Aorta (tissue), 5 donors: Measurements from ENCODE around the gene MYL12B. TPM values are rescaled to one million over a fixed set of nuclear protein-coding genes. Genes with fewer than 3 reads are reported as not detected.
A peak's percentile ranks its signal among the peaks of the same experiment; 100 is the strongest.

ENCODE experiments used
- ATAC-seq: fragments of 200-7000 bp; cut with Tn5 transposase; one replicate; pipeline ENCODE4 v1.9.1; 2022; ENCODE audit warnings: moderate library complexity; ENCODE audit not compliant: low FRiP score
- DNase-seq, 2 donors: peaks; one replicate each; pipeline ENCODE4 v3.0.0-alpha.2; 2020
- H3K27ac ChIP-seq, 2 donors: one replicate each; pipeline ENCODE4 v1.5.1; 2013; ENCODE audit warnings: low read length in 2 of 2, mild to moderate bottlenecking in 2 of 2, moderate library complexity in 2 of 2, control low read depth in 1 of 2, inconsistent platforms in 1 of 2, low read depth in 1 of 2
- H3K27me3 ChIP-seq, 2 donors: one replicate each; pipeline ENCODE4 v1.6.1; 2013; ENCODE audit warnings: control low read depth in 1 of 2, low read length in 1 of 2, mild to moderate bottlenecking in 1 of 2, moderate library complexity in 1 of 2; ENCODE audit not compliant: insufficient read depth in 2 of 2, control insufficient read depth in 1 of 2
- H3K36me3 ChIP-seq, 2 donors: one replicate each; pipeline ENCODE4 v1.6.1; 2013; ENCODE audit warnings: control low read depth in 1 of 2, low read length in 1 of 2, mild to moderate bottlenecking in 1 of 2; ENCODE audit not compliant: insufficient read depth in 2 of 2, control insufficient read depth in 1 of 2
- H3K4me1 ChIP-seq, 2 donors: one replicate each; pipeline ENCODE4 v1.6.1; 2013; ENCODE audit warnings: low read length in 2 of 2, control low read depth in 1 of 2, mild to moderate bottlenecking in 1 of 2, moderate library complexity in 1 of 2; ENCODE audit not compliant: insufficient read depth in 2 of 2, control insufficient read depth in 1 of 2
- H3K4me3 ChIP-seq, 2 donors: one replicate each; pipeline ENCODE4 v1.5.1; 2013; ENCODE audit warnings: low read length in 2 of 2, control low read depth in 1 of 2, mild to moderate bottlenecking in 1 of 2
- H3K9me3 ChIP-seq: one replicate; pipeline ENCODE4 v1.6.1; 2013; ENCODE audit warnings: mild to moderate bottlenecking, low read length; ENCODE audit not compliant: control insufficient read depth
- WGBS, 2 donors: extraction: QIAGEN DNeasy Blood & Tissue Kit; methylation state at CpG; one replicate each; pipeline ENCODE4 v1.1.7; 2013; 5-methylcytosine and 5-hydroxymethylcytosine counted together
- intact Hi-C, 2 donors: fragments of 100-400 bp; cut with DNase I; formaldehyde crosslinking; loops; one replicate each; pipeline versions ENCODE4 v1.14.2 to v1.15.0; 2022
- polyA plus RNA-seq, 2 donors: library from polyadenylated mRNA; stranded (reverse); fragments of 200-250 nt; gene quantifications; one replicate each; pipeline ENCODE4 v1.2.3, GENCODE V29; 2013
- total RNA-seq, 2 donors: library from RNA; stranded (reverse); fragmentation: NEBNext Ultra II Directional; extraction: Animal tissue kit (Norgen Biotek cat#: 25700); gene quantifications; one replicate each; pipeline ENCODE4 v1.2.1, GENCODE V29; 2021
- donor health status: healthy with polysubstance abuse.
- donor health status: Bipolar disorder and iron deficiency.
- donor health status: DM: no; HTN: no; CAD: no.
- donor health status: DM: no; HTN: no; CAD: no.
- donor health status: DM: yes; HTN: yes; CAD: no.

MYL12B gene
- total and polyA plus RNA-seq, 4 donors = 259 to 661 (median 379) TPM

DNA sequence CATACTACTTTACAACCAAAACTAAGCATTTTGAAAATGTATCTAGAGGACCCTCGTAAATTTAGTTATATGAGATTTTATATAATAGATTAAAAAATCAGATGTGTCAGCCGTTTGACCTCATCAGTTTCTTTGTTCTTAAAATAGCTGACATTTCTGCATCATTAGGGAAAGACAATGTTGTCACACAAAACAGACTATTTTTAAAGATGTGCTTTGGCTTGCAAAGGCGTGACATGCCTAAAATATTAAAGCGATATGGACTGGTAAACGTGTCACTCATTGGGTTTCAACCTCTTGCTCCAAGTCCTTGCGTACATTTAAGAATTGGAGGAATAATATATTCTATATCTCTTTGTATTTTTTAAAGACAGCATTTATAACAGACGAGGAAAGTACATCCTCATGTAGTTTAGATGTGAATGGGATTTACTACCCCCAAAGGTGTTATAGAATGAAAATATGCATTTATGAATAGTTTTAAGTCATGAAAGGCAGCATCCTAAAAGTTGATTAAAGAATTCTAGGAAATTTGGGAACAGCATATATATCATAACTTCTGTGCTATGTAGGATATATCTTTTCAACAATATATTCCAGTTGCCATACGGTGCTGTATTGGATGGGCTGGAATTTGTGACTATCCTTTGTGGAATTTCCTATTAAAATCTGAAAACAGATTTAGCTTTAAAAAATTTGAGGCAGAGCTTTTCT lies 10.5 kb upstream of the MYL12B start:
- Histone ChIP-seq H3K9me3 (no peaks in the 10 kb centered on the region), H3K27ac (peak overlapping the region in 1 of 2 donors; percentile 91), H3K4me1 (peaks cover 0 to 6% of the 10 kb centered on the region in 2 donors), H3K36me3 (peaks cover 2 to 9% of the 10 kb centered on the region in 2 donors), H3K4me3 (no peak overlapping the region), H3K27me3 (no peaks in the 10 kb centered on the region)
- intact Hi-C loops = no loop called here
- DNase-seq (no peak), ATAC-seq (no peak)
- WGBS, 2 donors = 7 to 11% methylated on average over 8 of the region's 8 CpGs

DNA sequence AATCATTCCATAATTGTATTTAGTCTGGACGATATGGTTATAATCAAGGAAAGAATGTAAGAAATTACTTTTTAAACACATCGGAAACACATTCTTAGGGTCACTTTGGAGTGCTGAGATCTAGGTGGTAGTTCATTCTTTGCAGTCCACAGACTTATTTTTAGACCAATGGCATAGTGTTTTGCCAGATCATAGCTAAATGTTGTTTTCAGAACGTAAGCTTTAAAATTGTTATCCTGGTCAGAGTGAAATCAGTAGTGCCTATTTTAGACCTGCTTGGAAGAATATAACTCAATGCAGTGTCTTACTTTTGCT lies 10.0 kb upstream of the MYL12B start:
- Histone ChIP-seq H3K9me3 (no peaks in the 10 kb centered on the region), H3K27me3 (no peaks in the 10 kb centered on the region), H3K36me3 (peaks cover 2 to 9% of the 10 kb centered on the region in 2 donors), H3K4me1 (peaks cover 0 to 6% of the 10 kb centered on the region in 2 donors), H3K27ac (peak overlapping the region; percentile 36 to 91), H3K4me3 (peak overlapping the region in 1 of 2 donors; percentile 41)
- intact Hi-C loops = no loop called here
- ATAC-seq (no peak), DNase-seq (no peak)
- WGBS, 2 donors = 1 to 2% methylated on average over 3 of the region's 3 CpGs

DNA sequence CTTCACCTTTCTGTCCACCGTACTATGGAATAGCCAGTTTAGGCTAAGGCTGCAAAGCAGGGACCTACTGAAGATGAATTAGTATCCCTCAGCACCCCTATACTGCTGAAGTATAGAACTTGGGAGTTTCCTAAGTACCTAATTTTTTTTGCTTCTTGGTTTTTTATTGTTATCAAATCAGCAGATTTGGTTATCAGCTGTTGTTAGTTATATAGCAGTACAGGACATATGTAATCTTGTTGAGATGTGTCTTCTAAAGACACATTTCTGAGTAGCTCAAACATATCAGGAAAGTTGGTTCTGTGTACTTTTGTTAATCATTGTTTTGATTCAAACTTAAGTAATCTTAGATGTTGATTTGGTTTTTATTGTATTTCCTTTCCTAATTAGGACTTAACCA lies 9.1 kb upstream of the MYL12B start:
- Histone ChIP-seq H3K27me3 (no peaks in the 10 kb centered on the region), H3K27ac (peak overlapping the region; percentile 57), H3K4me3 (peak overlapping the region in 1 of 2 donors; percentile 14), H3K4me1 (peaks cover 0 to 6% of the 10 kb centered on the region in 2 donors), H3K36me3 (peaks cover 2 to 9% of the 10 kb centered on the region in 2 donors), H3K9me3 (no peaks in the 10 kb centered on the region)
- intact Hi-C loops = no loop called here
- WGBS, 2 donors = 72 to 90% methylated on average over 1 of the region's 1 CpG
- DNase-seq = no peak
- no peak for ATAC-seq

DNA sequence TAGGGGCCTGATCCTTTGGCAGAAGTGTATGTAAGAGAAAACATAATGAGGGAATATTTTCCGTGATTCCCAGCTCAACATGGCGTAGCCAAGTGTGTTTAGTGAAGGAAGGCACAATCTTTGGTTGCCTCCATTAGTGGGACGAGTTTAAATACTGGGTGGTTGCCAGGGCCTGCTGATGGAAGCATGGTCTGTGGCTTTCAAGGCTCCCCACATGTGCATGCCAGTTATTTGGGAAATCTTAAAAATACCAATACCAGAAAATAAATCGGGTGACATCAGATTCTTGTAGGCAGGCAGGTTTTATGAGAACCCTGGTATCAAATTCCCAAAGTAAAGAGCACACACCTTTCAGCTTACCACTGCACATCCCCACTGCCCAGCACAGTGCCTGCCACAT lies 7.2 kb upstream of the MYL12B start:
- H3K27ac ChIP-seq = peak overlapping the region; percentile 59 to 67
- WGBS, 2 donors = 35 to 42% methylated on average over 4 of the region's 4 CpGs
- H3K9me3 ChIP-seq = no peaks in the 10 kb centered on the region
- peaks cover 0 to 6% of the 10 kb centered on the region in 2 donors for H3K4me1 ChIP-seq
- H3K36me3 ChIP-seq = peaks cover 2 to 13% of the 10 kb centered on the region in 2 donors
- ATAC-seq (no peak), DNase-seq (no peak)
- H3K27me3 ChIP-seq = no peaks in the 10 kb centered on the region
- intact Hi-C loops = no loop called here
- H3K4me3 ChIP-seq = no peak overlapping the region

DNA sequence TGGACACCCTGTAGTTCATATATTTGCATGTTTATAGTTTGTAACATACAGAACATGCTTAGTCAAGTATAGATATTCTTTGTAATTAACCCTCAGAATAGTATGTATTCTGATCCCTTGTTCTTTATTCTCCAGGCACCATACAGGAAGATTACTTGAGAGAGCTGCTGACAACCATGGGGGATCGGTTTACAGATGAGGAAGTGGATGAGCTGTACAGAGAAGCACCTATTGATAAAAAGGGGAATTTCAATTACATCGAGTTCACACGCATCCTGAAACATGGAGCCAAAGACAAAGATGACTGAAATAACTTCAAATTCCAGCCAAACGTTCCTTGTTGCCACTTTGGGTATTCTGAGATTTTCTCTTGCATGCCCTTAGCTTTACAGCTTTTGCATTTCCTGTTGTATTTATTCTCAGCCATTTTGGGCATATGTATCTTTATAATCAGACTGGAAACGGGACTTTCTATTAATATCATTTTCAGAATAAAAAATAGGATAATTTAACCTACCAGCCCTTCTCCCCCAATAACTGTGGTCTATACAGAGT lies 6.2 kb upstream of the MYL12B start:
- ATAC-seq = no peak
- no peak overlapping the region for H3K4me3 ChIP-seq
- no peak for DNase-seq

DNA sequence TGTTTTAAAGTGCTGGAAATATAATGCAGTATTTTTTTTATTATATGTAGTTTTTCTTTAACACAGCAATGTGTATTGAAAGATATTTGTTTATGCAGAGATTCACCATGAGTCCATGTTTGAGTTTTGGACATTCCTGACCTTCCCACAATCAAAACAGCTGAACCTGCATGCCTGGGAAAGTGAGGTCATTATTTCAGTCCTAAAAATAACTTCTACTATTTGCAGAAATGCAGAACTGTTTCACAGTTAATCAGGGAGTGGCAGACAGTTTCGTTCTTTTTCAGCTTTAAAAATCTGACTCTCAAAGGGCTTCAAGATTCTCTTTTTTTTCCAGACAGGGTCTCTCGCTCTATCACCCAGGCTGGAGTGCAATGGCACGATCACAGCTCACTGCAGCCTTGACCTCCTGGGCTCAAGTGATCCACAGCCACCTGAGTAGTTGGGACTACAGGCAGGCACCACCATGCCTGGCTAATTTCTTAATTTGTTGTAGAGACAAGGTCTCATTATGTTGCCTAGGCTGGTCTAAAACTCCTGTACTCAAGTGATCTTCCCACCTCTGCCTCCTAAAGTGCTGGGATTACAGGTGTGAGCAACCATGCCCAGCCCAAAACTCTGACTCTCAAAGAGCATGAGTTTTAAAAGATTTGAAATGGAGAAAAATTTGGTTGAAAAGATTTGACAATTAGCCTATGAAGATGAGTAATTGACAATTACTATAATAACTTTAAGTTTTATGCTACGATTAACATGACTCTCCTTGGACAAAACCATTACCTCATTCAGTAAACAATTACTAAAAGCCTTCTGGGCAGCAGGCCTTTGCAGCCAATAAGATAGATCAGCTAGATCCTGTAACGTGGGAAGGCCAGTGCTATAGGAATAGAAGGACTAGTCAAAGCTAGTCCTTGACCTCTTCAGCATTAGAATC lies 5.0 kb upstream of the MYL12B start:
- Histone ChIP-seq H3K4me3 (no peak overlapping the region), H3K9me3 (no peaks in the 10 kb centered on the region), H3K27me3 (no peaks in the 10 kb centered on the region), H3K36me3 (peaks cover 2 to 13% of the 10 kb centered on the region in 2 donors), H3K4me1 (peaks cover 0 to 5% of the 10 kb centered on the region in 2 donors), H3K27ac (peak overlapping the region; percentile 29 to 91)
- intact Hi-C loops = no loop called here
- ATAC-seq = peak; percentile 43
- WGBS, 2 donors = 4 to 10% methylated on average over 5 of the region's 5 CpGs
- no peak for DNase-seq

More for the DNA sequence above, 6.2 kb upstream of the MYL12B start:
- WGBS, 2 donors = 19 to 28% methylated on average over 5 of the region's 5 CpGs
- Histone ChIP-seq H3K27me3 (no peaks in the 10 kb centered on the region), H3K4me1 (peaks cover 0 to 5% of the 10 kb centered on the region in 2 donors), H3K36me3 (peaks cover 2 to 13% of the 10 kb centered on the region in 2 donors), H3K27ac (peak overlapping the region; percentile 67 to 68), H3K9me3 (no peaks in the 10 kb centered on the region)
- intact Hi-C loops = no loop called here

DNA sequence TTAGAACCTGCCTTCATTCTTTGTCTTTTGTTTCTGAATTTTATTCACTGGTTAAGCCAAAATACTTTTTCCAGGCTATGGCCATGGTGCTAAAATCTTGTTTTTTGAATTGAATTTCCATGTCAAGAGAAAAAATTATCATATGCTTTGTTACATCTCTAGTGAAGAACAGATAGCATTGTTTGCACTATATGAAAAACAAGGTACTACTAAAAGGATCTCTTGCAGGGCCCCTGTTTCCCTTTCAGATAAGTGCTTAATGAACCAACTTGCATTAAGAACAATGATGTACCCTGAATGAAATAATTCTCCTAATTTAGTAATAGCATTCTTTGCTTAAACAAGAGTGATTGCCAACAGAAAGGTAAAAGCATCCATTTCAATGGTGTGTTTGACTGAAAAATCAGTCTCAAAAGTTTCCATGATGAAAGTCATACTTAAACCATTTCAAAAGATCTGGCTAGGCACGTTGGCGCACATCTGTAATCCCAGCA lies 4.3 kb upstream of the MYL12B start:
- peaks cover 2 to 13% of the 10 kb centered on the region in 2 donors for H3K36me3 ChIP-seq
- no peak for ATAC-seq
- H3K27ac ChIP-seq = peak overlapping the region; percentile 15 to 72
- intact Hi-C loops = no loop called here
- no peaks in the 10 kb centered on the region for H3K27me3 ChIP-seq
- peaks cover 0 to 5% of the 10 kb centered on the region in 2 donors for H3K4me1 ChIP-seq
- DNase-seq = no peak
- 54 to 71% methylated on average over 2 of the region's 2 CpGs for WGBS, 2 donors
- no peak overlapping the region for H3K4me3 ChIP-seq
- H3K9me3 ChIP-seq = no peaks in the 10 kb centered on the region

DNA sequence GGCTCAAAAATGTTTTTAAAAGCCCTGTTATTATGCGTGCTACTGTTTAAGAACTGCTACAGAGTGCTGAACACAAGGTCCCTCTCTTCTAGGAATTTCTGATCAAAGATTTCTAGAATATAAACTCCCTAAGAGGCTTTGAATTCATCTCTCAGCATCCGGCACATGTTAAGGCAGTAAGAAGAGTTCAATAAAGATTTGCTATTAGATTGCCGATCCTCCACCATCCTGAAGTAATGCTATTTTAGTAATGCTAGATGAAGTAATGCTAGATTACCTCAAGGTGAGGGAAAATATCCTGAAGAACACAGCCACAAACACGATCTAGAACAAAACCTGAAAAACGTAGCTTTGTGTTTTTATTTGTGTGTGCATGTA lies 949 bp upstream of the MYL12B start:
- WGBS, 2 donors = 16 to 19% methylated on average over 5 of the region's 5 CpGs
- no peaks in the 10 kb centered on the region for H3K27me3 ChIP-seq
- H3K27ac ChIP-seq = peak overlapping the region; percentile 66 to 87
- peak overlapping the region; percentile 37 to 87 for H3K4me3 ChIP-seq
- intact Hi-C loops = loop anchor here (5.0 to 10.0 kb wide), 3 partner anchors 191 to 714 kb away; partner anchors contain the start of gene TGIF1 (in 1 of the 2)
- ATAC-seq = no peak
- H3K9me3 ChIP-seq = no peaks in the 10 kb centered on the region
- H3K4me1 ChIP-seq = peaks cover 0 to 7% of the 10 kb centered on the region in 2 donors
- no peak for DNase-seq
- H3K36me3 ChIP-seq = peaks cover 0 to 4% of the 10 kb centered on the region in 2 donors
